ENCODE results near the gene EPSTI1.
A peak's percentile ranks its signal among the peaks of the same experiment; 100 is the strongest.
"Not testable (repeated sequence)": the region's sequence is repeated elsewhere in the genome, so short reads cannot be mapped to it uniquely, and the experiment has no call there.

The EPSTI1 gene

GRCh38 chr13:42991898-42992763 lies at the start of gene EPSTI1:
Gene EPSTI1, minus strand, starts transcription at chr13:42992241. Its CDS starts 76 bp downstream, at chr13:42992165.
- Mint-ChIP-seq H3K4me3 (peak within 1 kb of the TSS; percentile 94), H3K36me3 (ENCODE audit: low read depth) (peaks cover 31% of the 10 kb centered on the region), H3K9me3 (no peaks in the 10 kb centered on the region), H3K4me1 (ENCODE audit: low read depth) (peaks cover 51% of the 10 kb centered on the region), H3K27me3 (ENCODE audit: low read depth) (no peaks in the 10 kb centered on the region), H3K27ac (peak within 1 kb of the TSS; percentile 99)

- no peaks in the 10 kb centered on the region for H3K9me3 Mint-ChIP-seq
- H3K27me3 Mint-ChIP-seq (ENCODE audit: low read depth): no peaks in the 10 kb centered on the region
- H3K4me3 Mint-ChIP-seq: no peak overlapping the region
- peaks cover 28% of the 10 kb centered on the region for H3K4me1 Mint-ChIP-seq (ENCODE audit: low read depth)
- no peak overlapping the region for H3K27ac Mint-ChIP-seq
- peaks cover 21% of the 10 kb centered on the region for H3K36me3 Mint-ChIP-seq (ENCODE audit: low read depth)
These were observed 49.4 kb upstream of the EPSTI1 start for GRCh38 chr13:43041369-43041921.

GRCh38 chr13:43040581-43041368 lies 48.7 kb upstream of the EPSTI1 start:
- H3K36me3 Mint-ChIP-seq (ENCODE audit: low read depth): peaks cover 17% of the 10 kb centered on the region
- H3K4me1 Mint-ChIP-seq (ENCODE audit: low read depth): peaks cover 23% of the 10 kb centered on the region
- not testable (repeated sequence) for H3K27me3 Mint-ChIP-seq (ENCODE audit: low read depth); H3K27ac Mint-ChIP-seq; H3K9me3 Mint-ChIP-seq; H3K4me3 Mint-ChIP-seq

- Mint-ChIP-seq H3K9me3 (no peaks in the 10 kb centered on the region), H3K4me3 (no peak overlapping the region), H3K27ac (no peak overlapping the region), H3K4me1 (ENCODE audit: low read depth) (peaks cover 21% of the 10 kb centered on the region), H3K36me3 (ENCODE audit: low read depth) (peaks cover 17% of the 10 kb centered on the region), H3K27me3 (ENCODE audit: low read depth) (no peaks in the 10 kb centered on the region)
These were observed 47.9 kb upstream of the EPSTI1 start for GRCh38 chr13:43039966-43040365.

- Mint-ChIP-seq H3K27ac (no peak overlapping the region), H3K4me3 (no peak overlapping the region), H3K4me1 (ENCODE audit: low read depth) (peaks cover 9% of the 10 kb centered on the region), H3K27me3 (ENCODE audit: low read depth) (no peaks in the 10 kb centered on the region), H3K9me3 (no peaks in the 10 kb centered on the region), H3K36me3 (ENCODE audit: low read depth) (peaks cover 17% of the 10 kb centered on the region)
These were observed 44.6 kb upstream of the EPSTI1 start for GRCh38 chr13:43036351-43037250.

- no peak overlapping the region for H3K4me3 Mint-ChIP-seq
- H3K4me1 Mint-ChIP-seq (ENCODE audit: low read depth): peaks cover 21% of the 10 kb centered on the region
- H3K27ac Mint-ChIP-seq: no peak overlapping the region
- no peaks in the 10 kb centered on the region for H3K27me3 Mint-ChIP-seq (ENCODE audit: low read depth)
- peaks cover 27% of the 10 kb centered on the region for H3K36me3 Mint-ChIP-seq (ENCODE audit: low read depth)
- H3K9me3 Mint-ChIP-seq: no peaks in the 10 kb centered on the region
These were observed 41.0 kb upstream of the EPSTI1 start for GRCh38 chr13:43033038-43033437.

- Mint-ChIP-seq H3K4me1 (ENCODE audit: low read depth) (peaks cover 21% of the 10 kb centered on the region), H3K9me3 (no peaks in the 10 kb centered on the region), H3K27me3 (ENCODE audit: low read depth) (no peaks in the 10 kb centered on the region), H3K36me3 (ENCODE audit: low read depth) (peaks cover 27% of the 10 kb centered on the region), H3K27ac (no peak overlapping the region), H3K4me3 (no peak overlapping the region)
These were observed 39.8 kb upstream of the EPSTI1 start for GRCh38 chr13:43031881-43032280.

- Mint-ChIP-seq H3K4me3 (no peak overlapping the region), H3K9me3 (no peaks in the 10 kb centered on the region), H3K36me3 (ENCODE audit: low read depth) (peaks cover 27% of the 10 kb centered on the region), H3K27me3 (ENCODE audit: low read depth) (no peaks in the 10 kb centered on the region), H3K4me1 (ENCODE audit: low read depth) (peaks cover 21% of the 10 kb centered on the region), H3K27ac (no peak overlapping the region)
These were observed 38.5 kb upstream of the EPSTI1 start for GRCh38 chr13:43030548-43030947.

- H3K9me3 Mint-ChIP-seq: no peaks in the 10 kb centered on the region
- no peaks in the 10 kb centered on the region for H3K27me3 Mint-ChIP-seq (ENCODE audit: low read depth)
- H3K4me3 Mint-ChIP-seq: no peak overlapping the region
- H3K27ac Mint-ChIP-seq: no peak overlapping the region
- H3K36me3 Mint-ChIP-seq (ENCODE audit: low read depth): peaks cover 17% of the 10 kb centered on the region
- peaks cover 27% of the 10 kb centered on the region for H3K4me1 Mint-ChIP-seq (ENCODE audit: low read depth)
These were observed 34.2 kb upstream of the EPSTI1 start for GRCh38 chr13:43026262-43026661.

- Mint-ChIP-seq H3K27ac (peak within 1 kb of the TSS; percentile 94), H3K36me3 (ENCODE audit: low read depth) (peaks cover 8% of the 10 kb centered on the region), H3K9me3 (no peaks in the 10 kb centered on the region), H3K4me1 (ENCODE audit: low read depth) (peaks cover 17% of the 10 kb centered on the region), H3K4me3 (peak within 1 kb of the TSS; percentile 93), H3K27me3 (ENCODE audit: low read depth) (no peaks in the 10 kb centered on the region)
These were observed 31.4 kb upstream of the EPSTI1 start, which contains the start of gene DNAJC15 for GRCh38 chr13:43023289-43023963. Gene DNAJC15, plus strand, starts transcription at chr13:43023586. Its CDS starts 41 bp downstream, at chr13:43023627.

- Mint-ChIP-seq H3K27me3 (ENCODE audit: low read depth) (no peaks in the 10 kb centered on the region), H3K4me1 (ENCODE audit: low read depth) (peaks cover 13% of the 10 kb centered on the region), H3K36me3 (ENCODE audit: low read depth) (peaks cover 4% of the 10 kb centered on the region)
These were observed 30.9 kb upstream of the EPSTI1 start for GRCh38 chr13:43022934-43023288.

GRCh38 chr13:43021926-43022670 lies 30.1 kb upstream of the EPSTI1 start:
- no peak overlapping the region for H3K27ac Mint-ChIP-seq
- H3K36me3 Mint-ChIP-seq (ENCODE audit: low read depth): peaks cover 4% of the 10 kb centered on the region
- no peaks in the 10 kb centered on the region for H3K27me3 Mint-ChIP-seq (ENCODE audit: low read depth)
- H3K4me1 Mint-ChIP-seq (ENCODE audit: low read depth): peaks cover 13% of the 10 kb centered on the region
- H3K4me3 Mint-ChIP-seq: no peak overlapping the region
- no peaks in the 10 kb centered on the region for H3K9me3 Mint-ChIP-seq

More at GRCh38 chr13:43022934-43023288, 30.9 kb upstream of the EPSTI1 start:
- Mint-ChIP-seq H3K9me3 (no peaks in the 10 kb centered on the region), H3K4me3 (peak overlapping the region; percentile 93), H3K27ac (peak overlapping the region; percentile 94)

GRCh38 chr13:43020794-43021193 lies 28.8 kb upstream of the EPSTI1 start:
- Mint-ChIP-seq H3K27ac (no peak overlapping the region), H3K4me1 (ENCODE audit: low read depth) (peaks cover 13% of the 10 kb centered on the region), H3K27me3 (ENCODE audit: low read depth) (peaks cover 5% of the 10 kb centered on the region), H3K36me3 (ENCODE audit: low read depth) (peaks cover 4% of the 10 kb centered on the region), H3K9me3 (no peaks in the 10 kb centered on the region), H3K4me3 (no peak overlapping the region)
